Ectodermal cell (in vitro differentiated cells): ENCODE results near the gene PRR20G.

Experiments
- H3K27ac ChIP-seq: 2 replicates; pipeline ENCODE4 v1.7.0; 2013; ENCODE audit warnings: mild to moderate bottlenecking, low read depth, low read length; ENCODE audit not compliant: insufficient read depth, poor library complexity, severe bottlenecking
- H3K27me3 ChIP-seq: 2 replicates; pipeline ENCODE4 v1.7.0; 2013; ENCODE audit warnings: mild to moderate bottlenecking, low read length; ENCODE audit not compliant: insufficient read depth, control insufficient read depth, poor library complexity, severe bottlenecking
- H3K36me3 ChIP-seq: one replicate; pipeline ENCODE4 v1.7.0; 2013; ENCODE audit warnings: low read length; ENCODE audit not compliant: control insufficient read depth, insufficient read depth
- H3K4me1 ChIP-seq: one replicate; pipeline ENCODE4 v1.7.0; 2013; ENCODE audit warnings: low read length; ENCODE audit not compliant: control insufficient read depth, insufficient read depth
- H3K4me3 ChIP-seq: 2 replicates; pipeline ENCODE4 v1.7.0; 2013; ENCODE audit warnings: low read depth, low read length, control low read depth; ENCODE audit not compliant: insufficient read depth
- H3K9me3 ChIP-seq: 2 replicates; pipeline ENCODE4 v1.7.0; 2013; ENCODE audit warnings: mild to moderate bottlenecking, low read length, moderate library complexity; ENCODE audit not compliant: control insufficient read depth
- WGBS, 2 experiments: methylation state at CpG; one replicate each; pipeline ENCODE4 v1.1.7; 2013; ENCODE audit warnings: missing lambda C conversion rate in 2 of 2; 5-methylcytosine and 5-hydroxymethylcytosine counted together

Gene PRR20G

DNA sequence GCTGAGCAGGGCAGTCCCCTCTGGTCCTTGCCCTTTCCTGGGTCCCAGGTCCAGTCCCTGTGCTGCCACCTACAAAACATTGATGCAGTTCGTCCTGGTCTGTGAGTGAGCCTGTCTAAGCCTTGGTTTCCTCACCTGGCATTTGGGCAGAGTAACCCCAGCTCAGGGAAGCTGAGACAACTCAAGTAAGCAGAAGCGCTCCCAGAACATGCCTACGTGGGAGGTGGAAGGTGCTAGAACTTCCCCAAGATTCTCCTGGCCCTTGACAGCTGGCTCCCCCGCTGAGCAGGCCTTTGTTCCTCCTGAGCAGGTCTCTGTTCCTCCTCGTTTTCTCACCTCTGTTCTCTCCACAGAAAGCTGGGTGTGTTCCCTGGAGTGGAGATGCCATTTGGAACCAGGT is 30.5 kb downstream of the PRR20G start:
- WGBS, 2 experiments: 81 to 87% methylated on average over 5 of the region's 5 CpGs
- Histone ChIP-seq H3K36me3 (no peaks in the 10 kb centered on the region), H3K27me3 (no peaks in the 10 kb centered on the region), H3K4me1 (no peaks in the 10 kb centered on the region), H3K9me3 (no peaks in the 10 kb centered on the region), H3K4me3 (no peak overlapping the region), H3K27ac (no peak overlapping the region)

DNA sequence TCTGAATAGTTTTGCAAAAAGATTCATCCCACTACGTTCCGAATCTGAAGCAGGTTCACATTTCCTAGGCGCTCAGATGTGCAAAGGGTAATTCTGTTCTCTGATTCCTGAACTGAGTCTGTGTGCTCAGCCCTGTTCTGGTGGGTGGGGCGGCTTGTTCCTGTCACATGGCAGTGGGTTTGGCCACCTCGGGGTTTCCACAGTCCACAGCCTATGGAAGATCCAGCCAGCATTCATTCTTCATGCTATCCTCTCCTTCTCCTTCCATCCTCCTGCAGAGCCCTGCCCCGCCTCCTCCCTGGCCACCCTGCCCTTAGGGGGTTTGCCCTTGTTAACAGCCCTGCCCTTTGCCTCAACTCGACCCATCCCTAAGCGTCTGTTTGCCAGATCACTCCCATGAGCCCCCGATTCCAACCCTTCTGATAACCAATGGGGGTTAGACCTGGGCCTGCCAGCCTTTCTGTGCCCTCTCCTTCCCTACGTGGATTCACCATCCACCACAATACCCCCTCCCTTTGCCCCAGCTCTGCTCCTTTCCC is 31.0 kb downstream of the PRR20G start:
- 90 to 93% methylated on average over 10 of the region's 10 CpGs for WGBS, 2 experiments
- Histone ChIP-seq H3K9me3 (no peaks in the 10 kb centered on the region), H3K4me1 (no peaks in the 10 kb centered on the region), H3K27ac (no peak overlapping the region), H3K4me3 (no peak overlapping the region), H3K27me3 (no peaks in the 10 kb centered on the region), H3K36me3 (no peaks in the 10 kb centered on the region)

DNA sequence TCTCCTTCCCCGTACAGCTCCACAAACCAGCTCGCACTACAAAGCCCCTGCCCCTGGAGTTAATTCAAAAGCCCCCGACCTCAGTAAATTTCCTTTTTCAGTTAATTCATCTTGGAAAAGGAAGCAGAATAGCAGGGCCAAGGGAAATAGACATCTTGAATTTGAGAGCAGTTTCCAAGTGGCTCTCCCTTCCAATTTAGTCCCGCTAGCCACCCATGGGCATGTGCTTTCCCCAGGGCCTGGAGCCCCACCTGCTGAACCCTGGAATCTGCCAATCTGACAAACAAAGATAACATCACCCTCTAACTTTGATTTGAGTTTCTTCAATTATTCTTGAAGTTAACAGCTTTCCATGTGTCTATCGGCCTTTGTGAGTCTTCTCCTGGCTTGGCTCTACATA is 31.7 kb downstream of the PRR20G start:
- H3K9me3 ChIP-seq: no peaks in the 10 kb centered on the region
- 90 to 93% methylated on average over 5 of the region's 5 CpGs for WGBS, 2 experiments
- H3K4me3 ChIP-seq: no peak overlapping the region

DNA sequence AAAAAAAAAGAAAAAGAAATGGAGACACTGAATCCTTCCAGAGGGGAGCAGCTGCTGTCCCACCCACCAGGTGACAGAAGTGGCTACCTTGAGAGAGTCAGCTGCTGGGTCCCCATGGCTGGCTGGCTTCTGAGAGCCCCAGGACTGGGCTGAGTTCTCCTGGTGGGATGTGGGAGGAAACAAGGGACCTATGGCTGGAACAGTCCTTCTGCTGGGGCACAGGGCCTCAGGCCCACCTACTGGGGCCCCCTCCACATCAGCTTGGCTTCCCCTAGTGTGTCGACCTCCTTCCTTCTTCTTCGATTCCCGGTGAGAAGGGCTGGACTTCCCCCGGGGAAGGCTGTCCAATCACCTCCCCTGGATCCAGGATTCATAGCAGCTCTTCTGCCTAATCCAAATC is 32.3 kb downstream of the PRR20G start:
- Histone ChIP-seq H3K4me3 (no peak overlapping the region), H3K4me1 (no peaks in the 10 kb centered on the region), H3K9me3 (peaks cover 4% of the 10 kb centered on the region), H3K27me3 (no peaks in the 10 kb centered on the region), H3K36me3 (no peaks in the 10 kb centered on the region), H3K27ac (no peak overlapping the region)
- 91 to 93% methylated on average over 4 of the region's 4 CpGs for WGBS, 2 experiments

More for the DNA sequence above, 31.7 kb downstream of the PRR20G start:
- Histone ChIP-seq H3K36me3 (no peaks in the 10 kb centered on the region), H3K27ac (no peak overlapping the region), H3K4me1 (no peaks in the 10 kb centered on the region), H3K27me3 (no peaks in the 10 kb centered on the region)

DNA sequence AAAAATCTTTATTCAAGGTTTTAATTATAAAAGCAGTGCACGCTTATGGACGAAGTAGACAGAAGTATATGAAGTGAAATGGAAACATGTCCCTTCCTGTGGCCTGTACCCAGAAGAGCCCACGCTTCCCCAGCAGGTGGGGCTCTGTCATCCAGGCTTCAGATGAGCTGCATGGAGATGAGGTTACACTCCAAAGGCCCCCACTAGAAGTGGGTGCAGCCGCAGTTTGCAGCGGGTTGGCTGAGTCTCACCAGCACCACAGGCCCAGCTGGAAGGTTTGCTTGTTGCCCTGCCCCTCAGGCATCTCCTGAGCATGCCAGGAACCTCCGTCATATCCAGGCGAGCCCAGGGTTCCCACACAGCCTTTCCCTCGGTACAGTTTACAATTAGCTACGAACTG is 33.1 kb downstream of the PRR20G start:
- no peaks in the 10 kb centered on the region for H3K4me1 ChIP-seq
- no peaks in the 10 kb centered on the region for H3K27me3 ChIP-seq
- WGBS, 2 experiments: 87 to 89% methylated on average over 9 of the region's 9 CpGs
- H3K4me3 ChIP-seq: no peak overlapping the region
- peaks cover 5% of the 10 kb centered on the region for H3K9me3 ChIP-seq
- no peak overlapping the region for H3K27ac ChIP-seq
- no peaks in the 10 kb centered on the region for H3K36me3 ChIP-seq

DNA sequence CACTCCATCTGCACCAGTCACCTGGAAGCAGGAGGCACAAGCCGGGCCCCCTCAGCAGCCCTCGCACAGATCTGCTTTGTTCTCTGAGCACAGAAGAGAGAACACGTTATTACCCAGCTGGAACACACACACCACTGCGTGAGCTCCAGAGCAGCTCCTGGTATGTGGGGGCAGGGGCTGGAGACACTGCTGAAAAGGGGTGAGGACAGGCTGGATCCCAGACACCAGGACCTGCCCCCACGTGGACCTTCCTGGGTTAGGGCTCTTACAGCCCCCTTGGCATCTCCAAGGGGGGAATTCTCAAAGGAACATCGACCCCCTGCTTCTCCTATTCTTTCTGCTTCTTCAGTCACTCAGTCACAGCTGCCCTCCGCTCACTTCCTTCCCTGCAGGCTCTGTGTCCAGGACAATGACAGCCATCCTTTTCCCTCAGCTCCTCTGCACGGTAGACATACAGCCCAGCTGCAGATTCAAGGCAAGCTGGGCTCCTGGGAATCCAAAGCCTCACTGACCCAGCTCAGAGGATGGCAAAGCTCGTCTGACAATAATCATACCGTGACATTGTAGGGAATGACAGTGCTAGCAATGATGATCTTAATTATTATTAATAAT is 33.7 kb downstream of the PRR20G start:
- H3K36me3 ChIP-seq: no peaks in the 10 kb centered on the region
- no peaks in the 10 kb centered on the region for H3K27me3 ChIP-seq
- H3K9me3 ChIP-seq: peaks cover 5% of the 10 kb centered on the region
- no peak overlapping the region for H3K4me3 ChIP-seq
- H3K27ac ChIP-seq: peak overlapping the region; percentile 3
- H3K4me1 ChIP-seq: no peaks in the 10 kb centered on the region
- WGBS, 2 experiments: 57 to 64% methylated on average over 10 of the region's 10 CpGs

DNA sequence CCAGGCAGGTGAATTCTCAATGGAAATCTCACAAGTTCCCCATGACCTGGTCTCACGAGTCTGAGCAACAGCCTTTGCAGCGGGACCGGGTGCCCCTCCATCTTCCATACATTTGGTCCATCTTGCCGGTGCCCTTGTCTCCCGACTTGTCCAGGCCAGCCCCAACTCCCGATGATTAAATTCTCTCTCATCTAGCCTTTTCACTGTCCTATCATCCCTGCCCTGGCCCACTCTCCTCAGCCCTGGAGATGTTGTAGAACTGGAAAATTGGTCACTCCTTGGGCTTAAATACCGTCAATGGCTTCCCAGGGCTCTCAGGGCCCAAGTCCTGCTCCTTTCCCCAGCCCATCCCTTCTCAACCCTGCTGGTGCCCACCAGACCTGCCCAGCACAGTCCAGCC is 34.4 kb downstream of the PRR20G start:
- H3K27ac ChIP-seq: no peak overlapping the region
- no peaks in the 10 kb centered on the region for H3K36me3 ChIP-seq
- H3K4me1 ChIP-seq: no peaks in the 10 kb centered on the region
- H3K27me3 ChIP-seq: no peaks in the 10 kb centered on the region
- 92 to 93% methylated on average over 7 of the region's 7 CpGs for WGBS, 2 experiments
- no peak overlapping the region for H3K4me3 ChIP-seq
- H3K9me3 ChIP-seq: peaks cover 5% of the 10 kb centered on the region

DNA sequence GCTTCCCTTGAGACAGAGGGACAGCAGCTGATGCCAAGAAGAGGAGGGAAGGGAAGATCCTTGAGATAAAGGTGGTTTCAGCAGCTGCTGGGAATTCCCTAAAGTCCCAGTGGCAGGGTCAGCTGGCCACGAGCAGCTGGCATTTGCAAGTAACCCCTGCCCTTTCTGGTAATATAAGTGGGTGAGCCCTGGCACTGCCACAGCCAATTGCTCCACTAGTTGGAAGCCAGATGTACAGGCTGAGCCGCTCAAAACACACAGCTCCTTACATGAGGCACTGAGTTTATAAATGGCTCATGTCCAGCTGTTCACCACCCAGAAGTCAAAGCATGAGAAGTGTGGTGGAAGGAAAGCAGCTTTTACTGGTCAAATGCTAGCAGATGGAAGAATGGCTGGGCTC is 35.4 kb downstream of the PRR20G start:
- WGBS, 2 experiments: 85 to 88% methylated on average over 2 of the region's 2 CpGs
- Histone ChIP-seq H3K27ac (no peak overlapping the region), H3K27me3 (no peaks in the 10 kb centered on the region), H3K4me3 (no peak overlapping the region), H3K4me1 (no peaks in the 10 kb centered on the region), H3K36me3 (no peaks in the 10 kb centered on the region), H3K9me3 (peaks cover 5% of the 10 kb centered on the region)

DNA sequence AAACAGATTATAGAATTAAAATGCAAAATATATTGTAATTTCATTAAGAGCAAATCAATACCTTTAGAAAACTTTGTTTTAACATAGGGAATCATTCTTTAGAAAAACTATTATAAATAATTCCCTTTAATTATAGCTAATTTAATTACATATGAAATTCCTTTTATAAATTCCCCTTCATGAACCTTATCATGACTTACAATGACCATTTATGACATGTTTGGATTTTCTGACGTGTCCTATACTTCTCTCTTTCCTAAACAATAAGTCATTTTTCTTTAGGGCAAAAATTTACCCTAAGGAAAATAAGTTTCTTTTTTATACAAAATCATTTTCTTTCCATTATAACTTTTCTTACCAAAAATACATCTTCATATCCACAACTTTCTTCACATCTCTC is 37.8 kb downstream of the PRR20G start:
- peaks cover 5% of the 10 kb centered on the region for H3K9me3 ChIP-seq
- 21 to 44% methylated on average over 1 of the region's 1 CpG for whole genome bisulfite sequencing, 2 experiments
- H3K4me3 ChIP-seq: no peak overlapping the region

DNA sequence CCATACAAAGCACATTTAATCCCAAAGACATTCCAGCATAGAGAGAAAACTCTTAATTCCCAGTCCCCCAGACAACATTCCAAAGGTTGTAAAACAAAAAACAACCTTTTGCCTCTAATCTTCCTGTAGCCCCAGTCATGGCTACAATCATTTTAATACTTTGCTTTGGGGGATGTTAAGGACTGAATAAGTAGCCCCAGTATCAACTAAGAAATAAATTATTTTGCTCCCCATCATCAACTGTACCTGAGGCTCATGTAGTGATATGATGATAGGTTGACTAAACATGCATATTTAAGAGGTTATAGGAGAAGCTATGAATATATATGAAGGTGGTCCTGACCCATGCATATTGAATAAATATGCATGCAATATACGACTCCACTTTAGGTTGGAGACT is 40.6 kb downstream of the PRR20G start:
- WGBS, 2 experiments: 86 to 96% methylated on average over 1 of the region's 1 CpG
- Histone ChIP-seq H3K27ac (no peak overlapping the region), H3K4me3 (no peak overlapping the region), H3K9me3 (peaks cover 5% of the 10 kb centered on the region), H3K4me1 (no peaks in the 10 kb centered on the region), H3K36me3 (no peaks in the 10 kb centered on the region), H3K27me3 (no peaks in the 10 kb centered on the region)

More for the DNA sequence above, 37.8 kb downstream of the PRR20G start:
- no peaks in the 10 kb centered on the region for H3K4me1 ChIP-seq
- no peaks in the 10 kb centered on the region for H3K36me3 ChIP-seq
- no peak overlapping the region for H3K27ac ChIP-seq
- no peaks in the 10 kb centered on the region for H3K27me3 ChIP-seq
